ENCODE results near the gene NEDD4L. TPM values are rescaled to one million over a fixed set of nuclear protein-coding genes. Genes with fewer than 3 reads are reported as not detected.

The NEDD4L gene
- total and polyA plus RNA-seq, 2 donors (not counting 1 experiment from before 2014, with no cell fraction given), result 10.3 to 25.7 TPM

DNA sequence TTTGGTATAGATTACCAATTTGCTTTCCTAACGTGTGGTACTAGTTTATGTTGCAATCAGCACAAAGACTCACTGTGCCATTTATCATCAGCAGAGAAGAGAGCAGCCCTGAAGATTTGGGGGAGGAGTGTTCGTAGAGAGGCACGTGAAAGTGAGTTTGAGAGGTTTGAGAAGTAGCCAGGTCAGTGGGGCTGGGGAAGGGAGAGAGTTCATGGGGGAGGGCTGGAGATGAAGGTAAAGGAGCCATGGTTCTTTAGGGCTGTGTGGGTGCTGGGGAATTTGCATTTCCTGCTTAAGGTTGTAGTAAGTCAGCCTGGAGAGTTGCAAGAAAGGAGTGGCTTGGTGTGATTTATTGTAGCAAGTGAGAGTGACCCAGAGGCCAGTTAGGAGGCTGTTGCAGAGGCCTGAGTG is 172.1 kb downstream of the NEDD4L start:
- Histone ChIP-seq H3K4me2 (replicated peaks; ENCODE audit: low read depth, low read length, poor library complexity, severe bottlenecking) (no peak overlapping the region), H3K4me3 (ENCODE audit: control extremely low read depth in 1 of 5, extremely low read depth in 1 of 5, insufficient read depth in 1 of 5, low read depth in 2 of 5, low read length in 4 of 5) (no peak overlapping the region), H3K4me1 (ENCODE audit: control insufficient read depth in 2 of 2, insufficient read depth in 2 of 2, low read length in 2 of 2) (peaks cover 7 to 11% of the 10 kb centered on the region in 2 donors), H3K9me3 (ENCODE audit: control extremely low read depth in 1 of 3, control insufficient read depth in 2 of 3, insufficient read depth in 1 of 3, low read length in 2 of 3) (no peaks in the 10 kb centered on the region), H3K36me3 (replicated peaks in 1 of 2; ENCODE audit: control extremely low read depth in 1 of 2, control insufficient read depth in 1 of 2, extremely low read depth in 1 of 2, insufficient read depth in 2 of 2, low read length in 1 of 2) (no peaks in the 10 kb centered on the region), H3K27me3 (replicated peaks in 1 of 4; ENCODE audit: control extremely low read depth in 1 of 4, control insufficient read depth in 3 of 4, insufficient read depth in 4 of 4, low read length in 3 of 4) (no peaks in the 10 kb centered on the region), H3K9ac (ENCODE audit: low read length) (no peak overlapping the region), H2AFZ (ENCODE audit: insufficient read depth, low read depth, low read length, poor library complexity, severe bottlenecking) (no peak overlapping the region), H4K20me1 (ENCODE audit: control insufficient read depth, insufficient read depth, low read length, poor library complexity, severe bottlenecking) (no peaks in the 10 kb centered on the region), H3K79me2 (ENCODE audit: control insufficient read depth, insufficient read depth, low read length) (no peaks in the 10 kb centered on the region), H3K27ac (ENCODE audit: low read length in 2 of 2) (no peak overlapping the region)
- no peak overlapping the region for H3K27ac Mint-ChIP-seq
- ATAC-seq (ENCODE audit: low read depth) (no peak), DNase-seq (no peak)
- peaks cover 29% of the 10 kb centered on the region for H3K4me1 Mint-ChIP-seq
- no peak overlapping the region for H3K4me3 Mint-ChIP-seq
- POLR2A ChIA-PET, result no interaction called here
- TF ChIP-seq, protein P1, sequence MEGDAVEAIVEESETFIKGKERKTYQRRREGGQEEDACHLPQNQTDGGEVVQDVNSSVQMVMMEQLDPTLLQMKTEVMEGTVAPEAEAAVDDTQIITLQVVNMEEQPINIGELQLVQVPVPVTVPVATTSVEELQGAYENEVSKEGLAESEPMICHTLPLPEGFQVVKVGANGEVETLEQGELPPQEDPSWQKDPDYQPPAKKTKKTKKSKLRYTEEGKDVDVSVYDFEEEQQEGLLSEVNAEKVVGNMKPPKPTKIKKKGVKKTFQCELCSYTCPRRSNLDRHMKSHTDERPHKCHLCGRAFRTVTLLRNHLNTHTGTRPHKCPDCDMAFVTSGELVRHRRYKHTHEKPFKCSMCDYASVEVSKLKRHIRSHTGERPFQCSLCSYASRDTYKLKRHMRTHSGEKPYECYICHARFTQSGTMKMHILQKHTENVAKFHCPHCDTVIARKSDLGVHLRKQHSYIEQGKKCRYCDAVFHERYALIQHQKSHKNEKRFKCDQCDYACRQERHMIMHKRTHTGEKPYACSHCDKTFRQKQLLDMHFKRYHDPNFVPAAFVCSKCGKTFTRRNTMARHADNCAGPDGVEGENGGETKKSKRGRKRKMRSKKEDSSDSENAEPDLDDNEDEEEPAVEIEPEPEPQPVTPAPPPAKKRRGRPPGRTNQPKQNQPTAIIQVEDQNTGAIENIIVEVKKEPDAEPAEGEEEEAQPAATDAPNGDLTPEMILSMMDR (IDR thresholded peaks at IDR 0.05), result no peak
- TF ChIP-seq EZH2 (IDR thresholded peaks at IDR 0.05; ENCODE audit: borderline replicate concordance, insufficient read depth, low read depth, low read length, poor library complexity, severe bottlenecking), result no peak
- CTCF ChIA-PET, result no interaction called here
- intact Hi-C loops (cut with micrococcal nuclease), result no loop called here
- no peaks in the 10 kb centered on the region for H3K27me3 Mint-ChIP-seq
- no peaks in the 10 kb centered on the region for H3K9me3 Mint-ChIP-seq (ENCODE audit: insufficient read depth)
- 100% methylated on average over 2 of the region's 3 CpGs for WGBS (ENCODE audit: insufficient coverage)

DNA sequence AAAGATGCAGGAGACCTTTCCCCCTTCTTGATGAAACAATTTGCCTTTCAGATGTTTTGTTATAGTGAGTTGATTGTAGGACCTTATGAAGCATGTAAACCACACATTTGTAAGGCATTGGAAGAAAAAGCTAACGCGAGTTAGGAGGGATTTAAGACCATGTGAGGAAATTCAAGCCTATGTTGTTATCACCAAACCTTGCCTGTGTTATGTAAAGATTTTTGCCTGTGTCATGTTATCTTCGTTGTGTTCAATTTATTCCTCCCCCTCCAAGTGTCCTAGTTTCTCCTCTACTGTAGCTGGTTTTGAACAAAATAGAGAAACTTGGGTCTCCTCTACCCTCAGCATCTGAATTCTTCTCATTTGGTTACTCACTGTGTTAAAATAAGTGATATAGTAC is 173.0 kb downstream of the NEDD4L start:
- intact Hi-C loops (cut with micrococcal nuclease), result no loop called here
- ATAC-seq (ENCODE audit: low read depth), result no peak
- Mint-ChIP-seq H3K27me3 (no peaks in the 10 kb centered on the region), H3K4me3 (no peak overlapping the region), H3K27ac (no peak overlapping the region), H3K4me1 (peaks cover 28% of the 10 kb centered on the region), H3K9me3 (ENCODE audit: insufficient read depth) (no peaks in the 10 kb centered on the region)
- Histone ChIP-seq H3K27ac (ENCODE audit: low read length in 2 of 2) (no peak overlapping the region), H3K9ac (ENCODE audit: low read length) (no peak overlapping the region), H3K4me2 (replicated peaks; ENCODE audit: low read depth, low read length, poor library complexity, severe bottlenecking) (no peak overlapping the region), H2AFZ (ENCODE audit: insufficient read depth, low read depth, low read length, poor library complexity, severe bottlenecking) (no peak overlapping the region), H3K4me1 (ENCODE audit: control insufficient read depth in 2 of 2, insufficient read depth in 2 of 2, low read length in 2 of 2) (peaks cover 7 to 11% of the 10 kb centered on the region in 2 donors), H3K79me2 (ENCODE audit: control insufficient read depth, insufficient read depth, low read length) (no peaks in the 10 kb centered on the region), H3K9me3 (ENCODE audit: control extremely low read depth in 1 of 3, control insufficient read depth in 2 of 3, insufficient read depth in 1 of 3, low read length in 2 of 3) (no peaks in the 10 kb centered on the region), H3K27me3 (replicated peaks in 1 of 4; ENCODE audit: control extremely low read depth in 1 of 4, control insufficient read depth in 3 of 4, insufficient read depth in 4 of 4, low read length in 3 of 4) (no peaks in the 10 kb centered on the region), H4K20me1 (ENCODE audit: control insufficient read depth, insufficient read depth, low read length, poor library complexity, severe bottlenecking) (no peaks in the 10 kb centered on the region), H3K4me3 (ENCODE audit: control extremely low read depth in 1 of 5, extremely low read depth in 1 of 5, insufficient read depth in 1 of 5, low read depth in 2 of 5, low read length in 4 of 5) (no peak overlapping the region), H3K36me3 (replicated peaks in 1 of 2; ENCODE audit: control extremely low read depth in 1 of 2, control insufficient read depth in 1 of 2, extremely low read depth in 1 of 2, insufficient read depth in 2 of 2, low read length in 1 of 2) (no peaks in the 10 kb centered on the region)
- TF ChIP-seq, protein P1 (IDR thresholded peaks at IDR 0.05), result no peak
- no peak for TF ChIP-seq EZH2 (IDR thresholded peaks at IDR 0.05; ENCODE audit: borderline replicate concordance, insufficient read depth, low read depth, low read length, poor library complexity, severe bottlenecking)
- DNase-seq, result no peak
- ChIA-PET CTCF (interaction anchor here (0.6 kb wide), 1 partner anchor 501 kb away, joined by 3 read pairs; no protein-coding TSS in a partner anchor), POLR2A (no interaction called here)
- WGBS (ENCODE audit: insufficient coverage), result no CpG with 5 or more reads among the region's 3 CpGs

Data from B cell (primary cell).